ENCODE data around the gene NR3C1. TPM values are rescaled to one million over a fixed set of nuclear protein-coding genes. Genes with fewer than 3 reads are reported as not detected.

The NR3C1 gene
- total and polyA plus RNA-seq, 8 donors = 59.2 to 98.0 (median 66.6) TPM

- H3K27ac ChIP-seq = no peak overlapping the region
- H3K4me1 ChIP-seq = peaks cover 10 to 42% of the 10 kb centered on the region in 2 donors
- H3K36me3 ChIP-seq = no peaks in the 10 kb centered on the region
- H3K9me3 ChIP-seq = peaks cover 0 to 3% of the 10 kb centered on the region in 2 donors
- TF ChIP-seq CTCF (IDR thresholded peaks at IDR 0.05) = no peak
- no peaks in the 10 kb centered on the region for H3K27me3 ChIP-seq
- no peak for ATAC-seq
- no peak overlapping the region for H3K4me3 ChIP-seq
- intact Hi-C loops (cut with DNase I) = no loop called here
- no peak for DNase-seq
Measured at GRCh38 chr5:143364061-143364460, 39.4 kb downstream of the NR3C1 start.

GRCh38 chr5:143362664-143363227, 40.7 kb downstream of the NR3C1 start:
- intact Hi-C loops (cut with DNase I) = no loop called here
- Histone ChIP-seq H3K4me1 (peaks cover 16 to 53% of the 10 kb centered on the region in 2 donors), H3K9me3 (peaks cover 0 to 3% of the 10 kb centered on the region in 2 donors), H3K4me3 (no peak overlapping the region), H3K27ac (no peak overlapping the region), H3K36me3 (no peaks in the 10 kb centered on the region), H3K27me3 (no peaks in the 10 kb centered on the region)
- ATAC-seq (no peak), DNase-seq (no peak)
- no peak for TF ChIP-seq CTCF (IDR thresholded peaks at IDR 0.05)

GRCh38 chr5:143361438-143361837, 42.0 kb downstream of the NR3C1 start:
- peaks cover 0 to 3% of the 10 kb centered on the region in 2 donors for H3K9me3 ChIP-seq
- DNase-seq = no peak
- peaks cover 18 to 60% of the 10 kb centered on the region in 2 donors for H3K4me1 ChIP-seq
- no peak overlapping the region for H3K4me3 ChIP-seq
- no peak overlapping the region for H3K27ac ChIP-seq
- H3K36me3 ChIP-seq = no peaks in the 10 kb centered on the region
- ATAC-seq = no peak
- H3K27me3 ChIP-seq = no peaks in the 10 kb centered on the region
- intact Hi-C loops (cut with DNase I) = no loop called here
- no peak for TF ChIP-seq CTCF (IDR thresholded peaks at IDR 0.05)

- Histone ChIP-seq H3K36me3 (no peaks in the 10 kb centered on the region), H3K4me1 (peaks cover 22 to 60% of the 10 kb centered on the region in 2 donors), H3K27ac (no peak overlapping the region), H3K9me3 (peaks cover 0 to 3% of the 10 kb centered on the region in 2 donors), H3K4me3 (no peak overlapping the region), H3K27me3 (no peaks in the 10 kb centered on the region)
- DNase-seq = no peak
- intact Hi-C loops (cut with DNase I) = no loop called here
- ATAC-seq = no peak
- TF ChIP-seq CTCF (IDR thresholded peaks at IDR 0.05) = no peak
Measured at GRCh38 chr5:143360755-143361154, 42.7 kb downstream of the NR3C1 start.

- H3K27ac ChIP-seq = no peak overlapping the region
- TF ChIP-seq CTCF (IDR thresholded peaks at IDR 0.05) = no peak
- intact Hi-C loops (cut with DNase I) = no loop called here
- ATAC-seq (no peak), DNase-seq (no peak)
- H3K36me3 ChIP-seq = no peaks in the 10 kb centered on the region
- peaks cover 29 to 62% of the 10 kb centered on the region in 2 donors for H3K4me1 ChIP-seq
- H3K27me3 ChIP-seq = no peaks in the 10 kb centered on the region
- no peak overlapping the region for H3K4me3 ChIP-seq
- peaks cover 0 to 3% of the 10 kb centered on the region in 2 donors for H3K9me3 ChIP-seq
Measured at GRCh38 chr5:143359869-143360268, 43.6 kb downstream of the NR3C1 start.

All from left lung (tissue), 10 donors.